Hepatocyte (in vitro differentiated cells): Measurements from ENCODE around the gene CDKL2. TPM values are rescaled to one million over a fixed set of nuclear protein-coding genes. Genes with fewer than 3 reads are reported as not detected.

ENCODE experiments used
- DNase-seq: peaks from one replicate; pipeline ENCODE4 v3.0.0-alpha.2; 2016; ENCODE audit warnings: low spot score
- H2AFZ ChIP-seq: fragments of 200-600 bp; sonication (generic); 2 replicates; pipeline ENCODE4 v1.6.0; 2016; ENCODE audit warnings: antibody characterized with exemption, mild to moderate bottlenecking
- H3K27ac ChIP-seq: fragments of 200-600 bp; sonication (generic); 2 replicates; pipeline ENCODE4 v1.5.1; 2016; ENCODE audit warnings: mild to moderate bottlenecking
- H3K27me3 ChIP-seq: fragments of 200-600 bp; sonication (generic); 2 replicates; pipeline ENCODE4 v1.6.1; 2016
- H3K36me3 ChIP-seq: fragments of 200-600 bp; sonication (generic); replicated peaks from 2 replicates; pipeline ENCODE4 v1.5.1; 2016; ENCODE audit warnings: low read depth; ENCODE audit not compliant: insufficient read depth
- H3K4me1 ChIP-seq: fragments of 200-600 bp; sonication (generic); 2 replicates; pipeline ENCODE4 v1.5.1; 2016; ENCODE audit warnings: mild to moderate bottlenecking, moderate library complexity; ENCODE audit not compliant: insufficient read depth
- H3K4me2 ChIP-seq: fragments of 200-600 bp; sonication (generic); 2 replicates; pipeline ENCODE4 v1.6.0; 2016
- H3K4me3 ChIP-seq: fragments of 200-600 bp; sonication (generic); 2 replicates; pipeline ENCODE4 v1.5.1; 2016; ENCODE audit warnings: mild to moderate bottlenecking
- H3K79me2 ChIP-seq: fragments of 200-600 bp; sonication (generic); 2 replicates; pipeline ENCODE4 v1.6.0; 2017; ENCODE audit warnings: mild to moderate bottlenecking
- H3K9me2 ChIP-seq: fragments of 200-600 bp; sonication (generic); replicated peaks from 2 replicates; pipeline ENCODE4 v1.6.0; 2017; ENCODE audit warnings: mild to moderate bottlenecking; ENCODE audit not compliant: insufficient read depth
- H3K9me3 ChIP-seq: fragments of 200-600 bp; sonication (generic); 2 replicates; pipeline ENCODE4 v1.5.1; 2016; ENCODE audit warnings: low read depth, mild to moderate bottlenecking
- H4K20me1 ChIP-seq: fragments of 200-600 bp; sonication (generic); 2 replicates; pipeline ENCODE4 v1.6.0; 2016; ENCODE audit warnings: mild to moderate bottlenecking; ENCODE audit not compliant: insufficient read depth, poor library complexity, severe bottlenecking
- EZH2 ChIP-seq: fragments of 200-600 bp; sonication (generic); IDR thresholded peaks from 2 replicates; pipeline ENCODE4 v1.6.1; 2016; ENCODE audit warnings: antibody characterized with exemption, mild to moderate bottlenecking, borderline replicate concordance
- EZH2phosphoT487 ChIP-seq: fragments of 200-600 bp; sonication (generic); IDR thresholded peaks from one replicate; pipeline ENCODE4 v1.6.1; 2018; ENCODE audit warnings: antibody characterized with exemption, mild to moderate bottlenecking, low read depth, moderate library complexity; ENCODE audit not compliant: unreplicated experiment, severe bottlenecking
- WGBS: methylation state at CpG from one replicate; pipeline ENCODE4 v1.1.6; 2016; ENCODE audit warnings: low lambda C conversion rate; ENCODE audit errors: missing lambda C conversion rate; 5-methylcytosine and 5-hydroxymethylcytosine counted together
- polyA plus RNA-seq: library from polyadenylated mRNA; unstranded; fragments of >200 nt; fragmentation: Nextera tagmentation; extraction: Ambion mirVana; gene quantifications from 2 replicates; pipeline ENCODE4 v1.2.1, GENCODE V29; 2016
- total RNA-seq: library from RNA; depleted of rRNA; stranded (reverse); fragments of >200 nt; gene quantifications from 2 replicates; pipeline ENCODE4 v1.2.3, GENCODE V29; 2014
- TF ChIP-seq, protein P1 (sequence below): fragments of 200-600 bp; sonication (generic); IDR thresholded peaks from 2 replicates; pipeline ENCODE4 v1.5.1; 2016; ENCODE audit warnings: antibody characterized with exemption, mild to moderate bottlenecking; ENCODE audit not compliant: poor library complexity

CDKL2 gene
- total RNA-seq (0.20 and 0.83 TPM in 2 replicates), polyA plus RNA-seq (0.64 and 1.9 TPM in 2 replicates)

DNA sequence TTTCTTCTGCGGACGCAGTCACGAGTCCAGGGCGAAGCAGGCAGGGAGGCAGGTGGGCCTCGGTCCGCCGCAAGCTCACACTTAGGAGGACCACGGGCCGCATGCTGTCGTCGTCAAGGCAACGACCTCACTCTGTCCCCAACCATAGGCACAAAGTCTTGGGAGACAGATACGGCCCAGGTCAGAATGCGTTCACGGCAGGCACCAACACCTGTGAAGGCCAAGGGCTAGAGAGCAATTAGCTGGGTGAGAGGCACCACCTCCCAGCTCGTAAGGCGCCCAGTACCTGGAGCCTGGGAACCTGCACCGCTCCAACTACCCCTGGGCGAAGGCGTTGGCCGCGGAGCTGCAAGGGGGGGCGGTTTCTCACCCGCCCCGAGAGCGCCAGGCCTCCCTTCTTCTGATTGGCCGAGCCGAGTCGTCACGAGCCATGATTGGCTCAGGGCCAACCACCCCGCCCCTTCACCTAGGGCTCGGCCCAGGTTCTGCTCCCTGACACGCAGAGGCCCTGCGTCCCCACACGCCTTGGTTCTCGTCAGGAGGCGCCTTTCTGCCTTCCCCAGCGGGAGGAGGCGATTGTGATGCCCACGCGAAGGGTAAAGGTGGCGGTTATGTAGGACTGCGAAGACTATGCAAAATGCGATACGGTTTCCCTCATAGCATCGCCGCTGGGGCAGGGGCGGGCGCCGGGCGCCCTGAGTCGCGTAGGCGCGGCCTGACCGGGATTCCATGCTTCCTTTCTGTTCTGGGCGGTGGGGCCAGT, at the start of gene CDKL2:
Gene CDKL2 (minus strand): TSS at position 355 of the 763 bp plus-strand sequence. CDS start 4,540 bp downstream, outside the sequence.
- peak within 1 kb of the TSS; percentile 82 for H2AFZ ChIP-seq
- no peaks in the 10 kb centered on the region for H3K4me1 ChIP-seq
- peak within 1 kb of the TSS; percentile 92 for H3K4me2 ChIP-seq
- TF ChIP-seq EZH2: no peak
- TF ChIP-seq, protein P1, sequence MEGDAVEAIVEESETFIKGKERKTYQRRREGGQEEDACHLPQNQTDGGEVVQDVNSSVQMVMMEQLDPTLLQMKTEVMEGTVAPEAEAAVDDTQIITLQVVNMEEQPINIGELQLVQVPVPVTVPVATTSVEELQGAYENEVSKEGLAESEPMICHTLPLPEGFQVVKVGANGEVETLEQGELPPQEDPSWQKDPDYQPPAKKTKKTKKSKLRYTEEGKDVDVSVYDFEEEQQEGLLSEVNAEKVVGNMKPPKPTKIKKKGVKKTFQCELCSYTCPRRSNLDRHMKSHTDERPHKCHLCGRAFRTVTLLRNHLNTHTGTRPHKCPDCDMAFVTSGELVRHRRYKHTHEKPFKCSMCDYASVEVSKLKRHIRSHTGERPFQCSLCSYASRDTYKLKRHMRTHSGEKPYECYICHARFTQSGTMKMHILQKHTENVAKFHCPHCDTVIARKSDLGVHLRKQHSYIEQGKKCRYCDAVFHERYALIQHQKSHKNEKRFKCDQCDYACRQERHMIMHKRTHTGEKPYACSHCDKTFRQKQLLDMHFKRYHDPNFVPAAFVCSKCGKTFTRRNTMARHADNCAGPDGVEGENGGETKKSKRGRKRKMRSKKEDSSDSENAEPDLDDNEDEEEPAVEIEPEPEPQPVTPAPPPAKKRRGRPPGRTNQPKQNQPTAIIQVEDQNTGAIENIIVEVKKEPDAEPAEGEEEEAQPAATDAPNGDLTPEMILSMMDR: no peak
- TF ChIP-seq EZH2phosphoT487: no peak
- H3K79me2 ChIP-seq: no peaks in the 10 kb centered on the region
- WGBS: 1% methylated on average over 57 of the region's 57 CpGs
- H4K20me1 ChIP-seq: no peaks in the 10 kb centered on the region
- no peak within 1 kb of the TSS for H3K27ac ChIP-seq
- H3K27me3 ChIP-seq: no peaks in the 10 kb centered on the region
- H3K36me3 ChIP-seq: no peaks in the 10 kb centered on the region
- no peaks in the 10 kb centered on the region for H3K9me3 ChIP-seq
- peak; percentile 94 for DNase-seq
- H3K9me2 ChIP-seq: no peaks in the 10 kb centered on the region
- H3K4me3 ChIP-seq: peak within 1 kb of the TSS; percentile 61

DNA sequence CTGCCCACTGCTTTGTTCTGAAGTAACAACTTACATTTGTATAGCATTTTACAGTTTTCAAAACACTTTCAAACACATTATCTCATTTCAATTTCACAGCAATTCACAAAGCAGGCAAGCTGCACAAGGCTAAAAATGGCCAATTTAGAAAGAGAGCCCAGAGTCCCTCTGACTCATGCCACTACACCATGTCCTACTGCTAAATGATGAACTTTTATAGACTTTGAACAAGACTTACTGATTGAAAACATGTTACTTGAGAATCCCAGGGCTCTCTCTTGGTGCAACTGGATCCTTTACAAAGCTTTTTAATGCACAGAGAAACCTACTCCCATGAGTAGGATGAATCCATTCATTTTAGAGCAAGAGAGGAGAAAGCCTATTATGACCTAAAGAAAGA, 48.6 kb upstream of the CDKL2 start:
- Histone ChIP-seq H3K4me1 (peaks cover 6% of the 10 kb centered on the region), H3K4me2 (no peak overlapping the region), H3K36me3 (no peaks in the 10 kb centered on the region), H2AFZ (no peak overlapping the region), H4K20me1 (no peaks in the 10 kb centered on the region), H3K9me2 (no peaks in the 10 kb centered on the region), H3K79me2 (peaks cover 3% of the 10 kb centered on the region), H3K9me3 (no peaks in the 10 kb centered on the region), H3K27me3 (no peaks in the 10 kb centered on the region), H3K27ac (no peak overlapping the region), H3K4me3 (no peak overlapping the region)
- no peak for TF ChIP-seq EZH2phosphoT487
- no peak for TF ChIP-seq EZH2
- TF ChIP-seq, protein P1: no peak
- DNase-seq: no peak

DNA sequence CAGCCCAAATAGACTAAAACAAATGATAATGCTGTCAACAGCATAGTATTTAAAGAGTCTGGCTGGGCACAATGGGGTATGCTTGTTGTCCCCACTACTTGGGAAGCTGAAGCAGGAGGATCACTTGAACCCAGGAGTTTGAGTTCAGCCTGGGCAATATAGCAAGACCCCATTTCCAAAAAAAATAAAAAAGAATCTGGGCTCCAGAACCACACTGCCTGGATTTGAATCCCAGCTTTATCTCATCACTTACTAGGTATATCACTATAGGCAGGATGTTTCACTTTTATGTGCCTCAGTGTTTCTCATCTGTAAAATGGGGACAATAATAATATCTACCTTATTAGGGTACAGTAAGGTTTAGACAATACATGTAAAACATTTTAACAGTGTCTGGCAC, 48.1 kb upstream of the CDKL2 start:
- peaks cover 7% of the 10 kb centered on the region for H3K4me1 ChIP-seq
- no peaks in the 10 kb centered on the region for H4K20me1 ChIP-seq
- H3K9me2 ChIP-seq: no peaks in the 10 kb centered on the region
- no peaks in the 10 kb centered on the region for H3K9me3 ChIP-seq
- no peak overlapping the region for H2AFZ ChIP-seq
- no peak overlapping the region for H3K27ac ChIP-seq
- no peak overlapping the region for H3K4me3 ChIP-seq
- H3K79me2 ChIP-seq: peaks cover 3% of the 10 kb centered on the region
- H3K36me3 ChIP-seq: no peaks in the 10 kb centered on the region
- TF ChIP-seq EZH2: no peak
- TF ChIP-seq, protein P1: no peak
- no peak for TF ChIP-seq EZH2phosphoT487
- no peak for DNase-seq
- no peak overlapping the region for H3K4me2 ChIP-seq
- H3K27me3 ChIP-seq: no peaks in the 10 kb centered on the region
